ENCODE data around the gene ACRBP.

GRCh38 chr12:6635375-6635855 lies 11.8 kb downstream of the ACRBP start:
- TF ChIP-seq CREB5 (CRISPR knock-in tag; IDR thresholded peaks at IDR 0.05; ENCODE audit: low read depth) (no peak), PPARA (CRISPR knock-in tag; IDR thresholded peaks at IDR 0.05; ENCODE audit: borderline replicate concordance) (no peak), ZNF565 (CRISPR knock-in tag; conservative IDR thresholded peaks at IDR 0.05; ENCODE audit: low read depth) (no peak), OSR1 (CRISPR knock-in tag; IDR thresholded peaks at IDR 0.05) (no peak)

Data from SK-N-SH treated with all-trans-retinoic acid at 6 μM for 48 hours (cell line).